Transverse colon (tissue), 4 donors: Measurements from ENCODE around the gene ELK4. TPM values are rescaled to one million over a fixed set of nuclear protein-coding genes. Genes with fewer than 3 reads are reported as not detected.
A peak's percentile ranks its signal among the peaks of the same experiment; 100 is the strongest.

Source experiments
- DNase-seq: peaks from one replicate; pipeline ENCODE4 v3.0.0-alpha.2; 2019
- H3K27ac ChIP-seq, 4 donors: fragments of 200-600 bp; sonication (generic); 2 replicates each; pipeline ENCODE4 v1.5.1; 2016 to 2018; ENCODE audit warnings: inconsistent platforms in 4 of 4
- H3K27me3 ChIP-seq: fragments of 200-600 bp; sonication (generic); 2 replicates; pipeline ENCODE4 v1.5.1; 2017; ENCODE audit warnings: inconsistent platforms
- H3K36me3 ChIP-seq, 4 donors: fragments of 200-600 bp; sonication (generic); 2 replicates each; pipeline ENCODE4 v1.5.1; 2017 to 2019; ENCODE audit warnings: inconsistent platforms in 4 of 4
- H3K4me1 ChIP-seq, 4 donors: fragments of 200-600 bp; sonication (generic); 2 replicates each; pipeline ENCODE4 v1.5.1; 2017 to 2020; ENCODE audit warnings: inconsistent platforms in 4 of 4
- H3K4me3 ChIP-seq, 4 donors: fragments of 200-600 bp; sonication (generic); 1 replicate in 1 of 4; 2 replicates in 3 of 4; pipeline versions ENCODE4 v1.5.1 to v1.6.1; 2017 to 2019; ENCODE audit warnings: inconsistent platforms in 4 of 4
- H3K9me3 ChIP-seq, 2 donors: fragments of 200-600 bp; sonication (generic); 2 replicates each; pipeline ENCODE4 v1.5.1; 2017 to 2019; ENCODE audit warnings: inconsistent platforms in 2 of 2
- EP300 ChIP-seq: sonication (generic); formaldehyde crosslinking; IDR thresholded peaks from one replicate; pipeline ENCODE4 v1.6.1; 2017; ENCODE audit warnings: antibody characterized with exemption, low read depth
- POLR2A ChIP-seq: fragments of 450-650 bp; IDR thresholded peaks from one replicate; pipeline ENCODE4 v1.6.1; 2016; ENCODE audit warnings: antibody characterized with exemption, mild to moderate bottlenecking, moderate library complexity
- POLR2AphosphoS5 ChIP-seq, 3 donors: sonication (generic); formaldehyde crosslinking; IDR thresholded peaks; one replicate each; pipeline ENCODE4 v1.6.1; 2016; ENCODE audit warnings: antibody characterized with exemption in 3 of 3
- WGBS, 2 donors: methylation state at CpG; one replicate each; pipeline ENCODE4 v1.1.5; 2018; ENCODE audit warnings: low coverage in 1 of 2; 5-methylcytosine and 5-hydroxymethylcytosine counted together
- in situ Hi-C, 4 donors: fragments of 200-750 bp; cut with MboI; loops; one replicate each; pipeline versions ENCODE4 v1.15.0 to v1.15.1; 2017; ENCODE audit warnings: low sequenced_read_pairs in 3 of 4, low pct_ligation_motif_present in 1 of 4, low pct_unique_long_range_greater_than_20kb in 1 of 4
- intact Hi-C: fragments of 100-400 bp; cut with DNase I; formaldehyde crosslinking; loops from one replicate; pipeline ENCODE4 v1.15.1; 2023; ENCODE audit warnings: low total_unique reads
- total RNA-seq, 4 donors: library from RNA; depleted of rRNA; stranded (reverse); fragments of >200 nt; gene quantifications; one replicate each; pipeline ENCODE4 v1.1.0, GENCODE V29; 2016
- TF ChIP-seq, protein P1 (sequence below), 5 experiments: fragments of 200-600 bp in 3 of 5; fragments of 450-650 bp in 2 of 5; sonication (generic) in 3 of 5; IDR thresholded peaks; 1 replicate in 2 of 5; 2 replicates in 3 of 5; pipeline ENCODE4 v1.5.1; 2016 to 2017; ENCODE audit warnings: antibody characterized with exemption in 5 of 5, inconsistent platforms in 3 of 5, mild to moderate bottlenecking in 2 of 5, moderate library complexity in 1 of 5

ELK4 gene
- total RNA-seq, 4 donors from 2014 or later, result 16.0 to 24.1 (median 19.7) TPM

DNA sequence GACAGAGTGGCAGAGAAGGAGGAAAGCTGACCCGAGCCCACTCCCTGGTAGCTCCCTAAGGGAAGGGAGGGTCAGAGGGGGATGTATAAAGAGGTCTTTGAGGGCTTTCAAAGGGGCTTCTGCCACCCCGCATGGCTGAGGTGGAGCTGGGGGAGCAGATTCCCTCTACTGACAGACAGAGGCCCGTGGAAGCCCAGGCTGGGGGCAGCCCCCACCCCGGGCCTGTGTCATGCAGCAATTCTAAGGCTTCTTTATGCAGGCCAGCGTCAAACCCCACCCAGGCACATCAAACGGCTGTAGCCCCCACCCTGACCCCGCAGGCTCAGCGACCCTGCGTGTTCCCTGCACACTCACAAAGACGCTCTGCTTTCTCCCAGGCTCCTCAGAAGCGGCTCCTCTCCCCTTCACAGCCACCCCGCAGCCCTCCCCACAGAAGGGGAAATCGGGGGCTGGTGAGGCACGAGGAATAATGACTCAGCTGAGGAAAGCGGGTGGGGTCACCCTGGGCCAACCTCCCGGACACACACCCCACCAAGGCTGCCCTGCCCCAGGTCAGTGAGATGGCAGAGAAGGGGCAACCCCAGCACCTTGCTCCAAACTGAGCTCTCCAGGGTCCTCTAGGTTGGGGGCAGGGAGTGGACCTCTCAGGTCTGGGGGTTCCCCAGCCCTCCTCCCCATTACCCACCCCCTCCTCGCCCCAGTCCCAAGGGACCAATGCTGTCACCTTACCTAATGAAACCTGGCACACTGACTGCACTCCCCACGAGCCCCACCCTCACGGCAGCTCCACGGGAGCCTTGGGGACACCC lies 37.7 kb upstream of the ELK4 start:
- Histone ChIP-seq H3K27ac (peak overlapping the region in 3 of 4 donors; percentile 71 to 78 (median 74)), H3K4me3 (no peak overlapping the region), H3K36me3 (no peaks in the 10 kb centered on the region), H3K27me3 (peaks cover 5% of the 10 kb centered on the region), H3K4me1 (peaks cover 32 to 85% (median 64%) of the 10 kb centered on the region in 4 donors), H3K9me3 (no peaks in the 10 kb centered on the region)
- in situ Hi-C loops, result no loop called here
- intact Hi-C loops, result no loop called here
- WGBS, 2 donors, result 45% methylated on average over 20 of the region's 20 CpGs; no CpG with 5 or more reads in 1 of the 2 donors
- TF ChIP-seq POLR2A, result no peak
- DNase-seq, result no peak

DNA sequence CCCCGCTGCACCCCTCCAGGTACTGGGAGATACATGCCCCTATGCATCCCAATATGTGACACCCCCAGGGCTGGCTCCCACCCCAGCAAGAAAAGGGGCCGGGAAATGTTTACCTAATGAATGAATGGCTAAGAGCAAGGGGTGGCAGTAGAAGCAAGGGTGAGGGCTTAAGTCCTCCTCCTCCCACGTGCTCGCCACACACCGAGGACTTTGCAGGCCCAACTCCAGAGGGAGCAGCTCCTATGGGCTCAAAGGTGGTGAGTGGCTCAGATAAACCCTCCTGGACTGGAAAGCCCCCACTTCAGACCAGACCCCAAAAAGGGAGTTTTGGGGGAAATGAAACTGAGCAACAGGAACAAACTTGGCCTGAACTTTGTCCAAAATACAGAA lies 37.1 kb upstream of the ELK4 start:
- no peaks in the 10 kb centered on the region for H3K9me3 ChIP-seq
- no peak overlapping the region for H3K4me3 ChIP-seq
- H3K27me3 ChIP-seq, result peaks cover 5% of the 10 kb centered on the region
- in situ Hi-C loops (no loop called here), intact Hi-C loops (no loop called here)
- TF ChIP-seq, protein P1, sequence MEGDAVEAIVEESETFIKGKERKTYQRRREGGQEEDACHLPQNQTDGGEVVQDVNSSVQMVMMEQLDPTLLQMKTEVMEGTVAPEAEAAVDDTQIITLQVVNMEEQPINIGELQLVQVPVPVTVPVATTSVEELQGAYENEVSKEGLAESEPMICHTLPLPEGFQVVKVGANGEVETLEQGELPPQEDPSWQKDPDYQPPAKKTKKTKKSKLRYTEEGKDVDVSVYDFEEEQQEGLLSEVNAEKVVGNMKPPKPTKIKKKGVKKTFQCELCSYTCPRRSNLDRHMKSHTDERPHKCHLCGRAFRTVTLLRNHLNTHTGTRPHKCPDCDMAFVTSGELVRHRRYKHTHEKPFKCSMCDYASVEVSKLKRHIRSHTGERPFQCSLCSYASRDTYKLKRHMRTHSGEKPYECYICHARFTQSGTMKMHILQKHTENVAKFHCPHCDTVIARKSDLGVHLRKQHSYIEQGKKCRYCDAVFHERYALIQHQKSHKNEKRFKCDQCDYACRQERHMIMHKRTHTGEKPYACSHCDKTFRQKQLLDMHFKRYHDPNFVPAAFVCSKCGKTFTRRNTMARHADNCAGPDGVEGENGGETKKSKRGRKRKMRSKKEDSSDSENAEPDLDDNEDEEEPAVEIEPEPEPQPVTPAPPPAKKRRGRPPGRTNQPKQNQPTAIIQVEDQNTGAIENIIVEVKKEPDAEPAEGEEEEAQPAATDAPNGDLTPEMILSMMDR (IDR thresholded peaks at IDR 0.05), result no peak
- TF ChIP-seq EP300 (no peak), POLR2AphosphoS5 (IDR thresholded peaks at IDR 0.05) (no peak), POLR2A (no peak)
- WGBS, 2 donors, result 56 to 64% methylated on average over 2 to 5 of the region's 5 CpGs
- H3K27ac ChIP-seq, result peak overlapping the region in 3 of 4 donors; percentile 71 to 78 (median 74)
- no peak for DNase-seq
- no peaks in the 10 kb centered on the region for H3K36me3 ChIP-seq
- peaks cover 32 to 88% (median 70%) of the 10 kb centered on the region in 4 donors for H3K4me1 ChIP-seq

DNA sequence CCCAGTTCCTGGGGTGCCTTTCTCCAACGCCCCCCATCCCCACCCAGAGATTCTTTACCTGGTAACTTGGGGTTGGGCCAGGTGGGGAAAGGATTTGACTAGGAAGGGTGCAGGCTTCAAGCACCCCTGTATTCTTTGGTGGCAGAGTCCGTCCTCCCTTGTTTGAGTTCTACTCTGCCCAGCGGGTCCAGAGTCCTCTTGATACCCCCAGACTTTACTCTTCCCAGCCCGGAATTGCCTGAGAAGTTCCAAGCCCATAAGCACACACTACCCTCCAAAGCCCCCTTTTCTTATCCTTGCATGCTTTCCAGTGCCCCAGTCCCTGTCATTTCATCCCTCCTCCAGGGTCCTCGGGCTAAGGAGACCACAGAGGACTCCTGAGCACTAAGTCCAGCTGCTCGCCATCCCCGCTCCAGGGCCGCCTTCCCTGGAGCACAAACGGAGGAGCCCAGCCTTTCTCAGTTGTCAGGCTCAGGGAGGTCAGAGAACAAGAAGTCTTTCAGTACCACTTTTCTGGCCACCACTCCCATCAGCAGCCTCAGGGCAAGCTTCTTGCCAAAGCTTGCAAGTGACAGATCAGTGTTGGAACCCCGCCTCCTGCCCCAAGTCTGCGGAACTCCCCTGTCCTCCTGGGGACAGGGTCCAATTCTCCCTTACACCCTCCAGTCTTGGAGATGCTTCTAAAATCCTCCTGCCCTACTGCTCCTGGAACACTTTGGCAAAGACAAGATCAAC lies 36.3 kb upstream of the ELK4 start:
- Histone ChIP-seq H3K4me1 (peaks cover 32 to 87% (median 65%) of the 10 kb centered on the region in 4 donors), H3K36me3 (no peaks in the 10 kb centered on the region), H3K27me3 (peaks cover 5% of the 10 kb centered on the region), H3K27ac (peak overlapping the region; percentile 65 to 78 (median 72)), H3K4me3 (no peak overlapping the region), H3K9me3 (no peaks in the 10 kb centered on the region)
- intact Hi-C loops, result no loop called here
- in situ Hi-C loops, result no loop called here
- DNase-seq, result no peak
- WGBS, 2 donors, result 58 to 75% methylated on average over 4 to 11 of the region's 11 CpGs
- TF ChIP-seq POLR2AphosphoS5 (IDR thresholded peaks at IDR 0.05) (no peak), EP300 (no peak), POLR2A (no peak)
- TF ChIP-seq, protein P1 (IDR thresholded peaks at IDR 0.05), result no peak

DNA sequence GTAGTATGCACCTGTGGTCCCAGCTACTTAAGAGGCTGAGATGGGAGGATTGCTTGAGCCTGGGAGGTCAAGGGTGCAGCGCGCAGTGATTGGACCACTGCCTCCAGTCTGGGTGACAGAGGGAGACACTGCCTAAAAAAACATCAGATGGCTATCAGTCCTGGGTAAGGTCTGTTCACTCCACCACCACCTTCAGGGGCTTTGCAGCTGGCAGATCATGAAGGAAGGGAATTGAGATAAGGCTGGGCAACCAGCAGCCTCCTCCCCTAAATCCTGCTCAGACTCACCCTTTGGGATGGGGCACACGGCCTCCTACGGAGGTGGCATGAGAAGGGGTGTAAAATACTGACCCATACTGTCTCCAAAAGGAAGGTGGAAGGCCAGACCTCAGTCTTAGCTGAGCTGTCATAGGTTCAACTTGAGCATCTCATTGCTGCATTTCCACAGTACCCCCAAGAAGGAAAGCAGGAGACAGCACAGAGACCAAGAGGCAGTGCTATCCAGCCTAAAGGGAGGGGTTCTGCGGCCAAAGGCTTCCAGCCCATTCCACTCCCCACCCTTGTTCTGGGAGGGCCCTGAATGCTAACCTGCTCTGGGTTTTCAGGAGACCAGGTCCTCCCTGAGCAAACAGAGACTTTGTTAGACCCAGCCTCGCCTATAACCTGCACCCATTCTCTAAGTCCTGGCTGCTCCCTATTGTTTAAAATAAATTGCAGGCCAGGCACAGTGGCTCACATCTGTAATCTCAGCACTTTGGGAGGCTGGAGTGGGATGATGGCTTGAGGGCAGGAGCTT lies 34.8 kb upstream of the ELK4 start:
- intact Hi-C loops, result no loop called here
- H3K9me3 ChIP-seq, result no peaks in the 10 kb centered on the region
- TF ChIP-seq POLR2AphosphoS5 (IDR thresholded peaks at IDR 0.05) (peak in 1 of 3 donors; percentile 23), POLR2A (no peak)
- DNase-seq, result peak; percentile 72
- H3K36me3 ChIP-seq, result no peaks in the 10 kb centered on the region
- H3K27ac ChIP-seq, result peak overlapping the region; percentile 65 to 78 (median 72)
- 79% methylated on average over 6 of the region's 6 CpGs; no CpG with 5 or more reads in 1 of the 2 donors for WGBS, 2 donors
- peaks cover 32 to 73% (median 58%) of the 10 kb centered on the region in 4 donors for H3K4me1 ChIP-seq
- no peak overlapping the region for H3K4me3 ChIP-seq
- in situ Hi-C loops, result no loop called here
- H3K27me3 ChIP-seq, result peaks cover 5% of the 10 kb centered on the region
